Right lung (tissue), 5 donors: ENCODE data around the gene TMED1. TPM values are rescaled to one million over a fixed set of nuclear protein-coding genes. Genes with fewer than 3 reads are reported as not detected.

Source experiments
- polyA plus RNA-seq, 5 donors: library from polyadenylated mRNA; unstranded; fragments of 120-200 nt; gene quantifications; one replicate each; pipeline versions ENCODE4 v1.2.1 to v1.2.3, GENCODE V29; 2013; ENCODE audit warnings: inconsistent platforms in 1 of 5, low replicate concordance in 1 of 5; ENCODE audit not compliant: insufficient read length in 5 of 5, insufficient read depth in 1 of 5

The TMED1 gene
- polyA plus RNA-seq, 5 donors: 28.3 to 57.5 (median 37.0) TPM

Other genes starting within 250 kb of the TMED1 start
- 10 to 100 TPM; 28.8 to 44.7 (median 34.4) TPM for gene AP1M2, start 248.9 kb downstream of the TMED1 start, polyA plus RNA-seq
- 100 to 1,000 TPM; 165 to 214 (median 182) TPM for gene SLC44A2, start 210.7 kb downstream of the TMED1 start, polyA plus RNA-seq
- 100 to 1,000 TPM; 275 to 315 (median 296) TPM for gene ILF3, start 181.9 kb downstream of the TMED1 start, polyA plus RNA-seq
- 10 to 100 TPM; 33.6 to 60.7 (median 44.8) TPM for gene QTRT1, start 134.8 kb downstream of the TMED1 start, polyA plus RNA-seq
- 100 to 1,000 TPM in 2 of 5 donors, 10 to 100 TPM in 3; 78.1 to 110 (median 98.8) TPM for gene DNM2, start 118.1 kb downstream of the TMED1 start, polyA plus RNA-seq
- gene C19orf38, start 12.2 kb upstream of the TMED1 start, polyA plus RNA-seq: 1 to 10 TPM; 3.1 to 4.5 (median 4.1) TPM
- gene CARM1, start 35.3 kb upstream of the TMED1 start, polyA plus RNA-seq: 10 to 100 TPM; 30.6 to 54.3 (median 43.5) TPM
- 10 to 100 TPM; 27.4 to 49.1 (median 38.6) TPM for gene YIPF2, start 92.4 kb upstream of the TMED1 start, polyA plus RNA-seq
- gene TIMM29, start 92.6 kb upstream of the TMED1 start, polyA plus RNA-seq: 10 to 100 TPM; 20.1 to 28.1 (median 23.9) TPM
- gene SMARCA4, start 124.8 kb upstream of the TMED1 start, polyA plus RNA-seq: 100 to 1,000 TPM; 119 to 173 (median 124) TPM